Lower leg skin (tissue), 3 donors: ENCODE results near the gene CBR4.

Experiments used
- POLR2A ChIP-seq, 2 donors: fragments of 450-650 bp; IDR thresholded peaks; one replicate each; pipeline ENCODE4 v1.6.1; 2016 to 2017; ENCODE audit warnings: antibody characterized with exemption in 2 of 2, mild to moderate bottlenecking in 1 of 2, moderate library complexity in 1 of 2
- TF ChIP-seq, protein P1 (sequence below), 3 donors: fragments of 450-650 bp; IDR thresholded peaks; one replicate each; pipeline ENCODE4 v1.5.1; 2016; ENCODE audit warnings: antibody characterized with exemption in 3 of 3, mild to moderate bottlenecking in 3 of 3, moderate library complexity in 2 of 3

- TF ChIP-seq POLR2A (IDR thresholded peaks at IDR 0.05), result no peak
- TF ChIP-seq, protein P1, sequence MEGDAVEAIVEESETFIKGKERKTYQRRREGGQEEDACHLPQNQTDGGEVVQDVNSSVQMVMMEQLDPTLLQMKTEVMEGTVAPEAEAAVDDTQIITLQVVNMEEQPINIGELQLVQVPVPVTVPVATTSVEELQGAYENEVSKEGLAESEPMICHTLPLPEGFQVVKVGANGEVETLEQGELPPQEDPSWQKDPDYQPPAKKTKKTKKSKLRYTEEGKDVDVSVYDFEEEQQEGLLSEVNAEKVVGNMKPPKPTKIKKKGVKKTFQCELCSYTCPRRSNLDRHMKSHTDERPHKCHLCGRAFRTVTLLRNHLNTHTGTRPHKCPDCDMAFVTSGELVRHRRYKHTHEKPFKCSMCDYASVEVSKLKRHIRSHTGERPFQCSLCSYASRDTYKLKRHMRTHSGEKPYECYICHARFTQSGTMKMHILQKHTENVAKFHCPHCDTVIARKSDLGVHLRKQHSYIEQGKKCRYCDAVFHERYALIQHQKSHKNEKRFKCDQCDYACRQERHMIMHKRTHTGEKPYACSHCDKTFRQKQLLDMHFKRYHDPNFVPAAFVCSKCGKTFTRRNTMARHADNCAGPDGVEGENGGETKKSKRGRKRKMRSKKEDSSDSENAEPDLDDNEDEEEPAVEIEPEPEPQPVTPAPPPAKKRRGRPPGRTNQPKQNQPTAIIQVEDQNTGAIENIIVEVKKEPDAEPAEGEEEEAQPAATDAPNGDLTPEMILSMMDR (IDR thresholded peaks at IDR 0.05), result no peak
Observed at GRCh38 chr4:169054879-169055278, 44.8 kb upstream of the CBR4 start.
